Endodermal cell (in vitro differentiated cells): Measurements from ENCODE around the gene PHTF1. TPM values are rescaled to one million over a fixed set of nuclear protein-coding genes. Genes with fewer than 3 reads are reported as not detected.

Experiments used
- DNase-seq: peaks from one replicate; pipeline ENCODE4 v3.0.0-alpha.2; 2017
- H3K27ac ChIP-seq: 2 replicates; pipeline ENCODE4 v1.5.1; 2013; ENCODE audit warnings: mild to moderate bottlenecking, low read depth, low read length, moderate library complexity
- H3K27me3 ChIP-seq: 2 replicates; pipeline ENCODE4 v1.6.1; 2013; ENCODE audit warnings: mild to moderate bottlenecking, low read length, moderate library complexity; ENCODE audit not compliant: insufficient read depth, control insufficient read depth, poor library complexity, severe bottlenecking
- H3K36me3 ChIP-seq: 2 replicates; pipeline ENCODE4 v1.7.0; 2013; ENCODE audit warnings: mild to moderate bottlenecking, low read length, moderate library complexity; ENCODE audit not compliant: control insufficient read depth, insufficient read depth
- H3K4me1 ChIP-seq: one replicate; pipeline ENCODE4 v1.7.0; 2013; ENCODE audit warnings: low read length; ENCODE audit not compliant: control insufficient read depth, insufficient read depth
- H3K4me3 ChIP-seq: 2 replicates; pipeline ENCODE4 v1.5.1; 2013; ENCODE audit warnings: mild to moderate bottlenecking, low read length, moderate library complexity
- H3K9ac ChIP-seq: 2 replicates; pipeline ENCODE4 v1.6.1; 2013; ENCODE audit warnings: mild to moderate bottlenecking, low read length, moderate library complexity; ENCODE audit not compliant: poor library complexity, severe bottlenecking; ENCODE audit errors: extremely low read depth
- H3K9me3 ChIP-seq: 2 replicates; pipeline ENCODE4 v1.6.1; 2013; ENCODE audit warnings: mild to moderate bottlenecking, low read length, moderate library complexity; ENCODE audit not compliant: control insufficient read depth
- H3K27ac Mint-ChIP-seq: 2 replicates; pipeline ENCODE4 v1.8.0; 2020; ENCODE audit warnings: mixed read lengths
- H3K27me3 Mint-ChIP-seq: 2 replicates; pipeline ENCODE4 v1.8.0; 2021; ENCODE audit warnings: mild to moderate bottlenecking, mixed read lengths; ENCODE audit not compliant: insufficient read depth
- H3K36me3 Mint-ChIP-seq: 2 replicates; pipeline ENCODE4 v1.8.0; 2020; ENCODE audit warnings: low read depth, mixed read lengths
- H3K4me1 Mint-ChIP-seq: 2 replicates; pipeline ENCODE4 v1.8.0; 2020; ENCODE audit warnings: mixed read lengths
- H3K4me3 Mint-ChIP-seq: 2 replicates; pipeline ENCODE4 v1.8.0; 2020; ENCODE audit warnings: mild to moderate bottlenecking, moderate library complexity, mixed read lengths
- H3K9me3 Mint-ChIP-seq: 2 replicates; pipeline ENCODE4 v1.8.0; 2020; ENCODE audit warnings: mild to moderate bottlenecking, mixed read lengths
- WGBS, 2 experiments: methylation state at CpG; one replicate each; pipeline versions ENCODE4 v1.1.5 to v1.1.7; 2013; ENCODE audit warnings: missing lambda C conversion rate in 2 of 2, mixed read lengths in 1 of 2; ENCODE audit not compliant: insufficient coverage in 1 of 2, insufficient read length in 1 of 2; 5-methylcytosine and 5-hydroxymethylcytosine counted together
- total RNA-seq, 2 donors: library from RNA; stranded (reverse); fragmentation: NEBNext Ultra II Directional in 1 of 2; extraction: Animal tissue kit (Norgen Biotek cat#: 25700) in 1 of 2; gene quantifications; 2 replicates in 1 of 2; 3 replicates in 1 of 2; pipeline ENCODE4 v1.2.1, GENCODE V29; 2021
- TF ChIP-seq, protein P1 (sequence below): fragments of 200-600 bp; sonication (generic); conservative IDR thresholded peaks from 2 replicates; pipeline ENCODE4 v1.5.0; 2021; ENCODE audit warnings: antibody characterized with exemption, mild to moderate bottlenecking

PHTF1 gene
- total RNA-seq, 2 donors from 2014 or later, result 43.8 to 56.5 TPM

DNA sequence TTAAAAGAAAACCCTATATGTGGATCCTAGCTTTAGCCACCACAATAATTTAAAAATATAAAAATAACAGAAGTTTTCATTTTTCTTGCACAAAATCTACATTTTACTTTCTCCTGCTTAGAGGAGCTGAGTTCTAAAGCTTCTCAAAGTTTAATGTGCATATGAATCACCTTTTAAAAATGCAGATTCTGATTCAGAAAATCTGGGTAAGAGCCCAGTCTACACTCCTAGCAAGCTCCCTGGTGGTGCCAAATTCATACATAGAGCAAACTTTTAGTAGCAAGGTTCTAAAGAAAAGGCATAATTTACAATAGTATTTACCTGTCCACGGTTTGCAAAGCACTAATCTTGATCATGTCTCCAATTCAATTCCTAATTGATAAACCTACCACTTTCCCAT, 33.7 kb upstream of the PHTF1 start:
- 91 to 100% methylated on average over 1 of the region's 1 CpG for WGBS, 2 experiments
- TF ChIP-seq, protein P1, sequence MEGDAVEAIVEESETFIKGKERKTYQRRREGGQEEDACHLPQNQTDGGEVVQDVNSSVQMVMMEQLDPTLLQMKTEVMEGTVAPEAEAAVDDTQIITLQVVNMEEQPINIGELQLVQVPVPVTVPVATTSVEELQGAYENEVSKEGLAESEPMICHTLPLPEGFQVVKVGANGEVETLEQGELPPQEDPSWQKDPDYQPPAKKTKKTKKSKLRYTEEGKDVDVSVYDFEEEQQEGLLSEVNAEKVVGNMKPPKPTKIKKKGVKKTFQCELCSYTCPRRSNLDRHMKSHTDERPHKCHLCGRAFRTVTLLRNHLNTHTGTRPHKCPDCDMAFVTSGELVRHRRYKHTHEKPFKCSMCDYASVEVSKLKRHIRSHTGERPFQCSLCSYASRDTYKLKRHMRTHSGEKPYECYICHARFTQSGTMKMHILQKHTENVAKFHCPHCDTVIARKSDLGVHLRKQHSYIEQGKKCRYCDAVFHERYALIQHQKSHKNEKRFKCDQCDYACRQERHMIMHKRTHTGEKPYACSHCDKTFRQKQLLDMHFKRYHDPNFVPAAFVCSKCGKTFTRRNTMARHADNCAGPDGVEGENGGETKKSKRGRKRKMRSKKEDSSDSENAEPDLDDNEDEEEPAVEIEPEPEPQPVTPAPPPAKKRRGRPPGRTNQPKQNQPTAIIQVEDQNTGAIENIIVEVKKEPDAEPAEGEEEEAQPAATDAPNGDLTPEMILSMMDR, result no peak
- no peak overlapping the region for H3K27ac ChIP-seq
- no peak for DNase-seq
- H3K36me3 ChIP-seq, result peaks cover 42% of the 10 kb centered on the region
- no peak overlapping the region for H3K4me3 ChIP-seq
- H3K9ac ChIP-seq, result no peak overlapping the region
- H3K9me3 ChIP-seq, result no peaks in the 10 kb centered on the region
- H3K27ac Mint-ChIP-seq, result no peak overlapping the region
- no peaks in the 10 kb centered on the region for H3K4me1 ChIP-seq
- H3K27me3 Mint-ChIP-seq, result no peaks in the 10 kb centered on the region
- H3K27me3 ChIP-seq, result no peaks in the 10 kb centered on the region
- no peaks in the 10 kb centered on the region for H3K9me3 Mint-ChIP-seq
- peaks cover 18% of the 10 kb centered on the region for H3K4me1 Mint-ChIP-seq
- H3K36me3 Mint-ChIP-seq, result peaks cover 26% of the 10 kb centered on the region
- no peak overlapping the region for H3K4me3 Mint-ChIP-seq

DNA sequence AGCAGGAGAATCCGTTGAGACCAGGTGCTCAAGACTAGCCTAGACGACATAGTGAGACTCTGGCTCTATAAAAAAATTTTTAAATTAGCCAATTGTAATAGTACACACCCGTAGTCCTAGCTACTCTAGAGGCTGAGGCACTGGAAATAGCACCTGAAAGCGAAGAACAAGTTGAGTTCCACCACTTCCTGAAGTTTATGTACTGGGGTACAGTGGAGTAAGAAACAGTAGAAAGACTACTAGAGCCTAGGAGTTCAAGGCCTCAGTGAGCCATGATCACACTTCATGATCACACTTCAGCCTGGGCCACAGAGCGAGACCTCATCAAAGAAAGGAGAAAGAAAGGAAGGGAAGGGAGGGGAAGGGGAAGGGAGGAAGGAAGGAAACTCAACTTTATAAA, 33.2 kb upstream of the PHTF1 start:
- Mint-ChIP-seq H3K27me3 (no peaks in the 10 kb centered on the region), H3K27ac (no peak overlapping the region), H3K4me1 (peaks cover 18% of the 10 kb centered on the region), H3K9me3 (no peaks in the 10 kb centered on the region), H3K36me3 (peaks cover 21% of the 10 kb centered on the region), H3K4me3 (no peak overlapping the region)
- H3K4me3 ChIP-seq, result no peak overlapping the region
- TF ChIP-seq, protein P1, result no peak
- H3K9ac ChIP-seq, result no peak overlapping the region
- no peaks in the 10 kb centered on the region for H3K9me3 ChIP-seq
- peaks cover 37% of the 10 kb centered on the region for H3K36me3 ChIP-seq
- 92 to 100% methylated on average over 4 to 5 of the region's 5 CpGs for WGBS, 2 experiments
- H3K27ac ChIP-seq, result no peak overlapping the region
- no peak for DNase-seq
- no peaks in the 10 kb centered on the region for H3K4me1 ChIP-seq
- no peaks in the 10 kb centered on the region for H3K27me3 ChIP-seq

DNA sequence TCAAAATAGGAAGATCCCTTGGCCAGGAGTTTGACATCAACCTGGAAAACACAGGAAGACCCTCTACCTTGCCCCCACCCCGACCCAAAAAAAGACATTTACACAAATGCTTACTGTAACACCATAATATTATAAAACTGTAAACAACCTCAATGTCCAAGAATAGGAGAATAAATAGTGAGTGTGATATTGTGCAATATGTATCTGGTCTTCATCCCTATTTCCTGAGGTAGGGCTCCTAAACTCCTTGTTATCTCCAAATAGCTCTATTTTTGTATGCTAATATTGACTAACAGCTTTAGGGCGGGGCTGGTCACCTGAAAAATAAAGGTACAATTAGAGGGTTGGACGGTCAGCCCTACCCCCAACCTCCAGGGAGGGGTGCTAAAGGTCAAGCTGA, 29.5 kb upstream of the PHTF1 start:
- Mint-ChIP-seq H3K36me3 (peaks cover 12% of the 10 kb centered on the region), H3K4me3 (no peak overlapping the region), H3K27me3 (no peaks in the 10 kb centered on the region), H3K4me1 (peaks cover 19% of the 10 kb centered on the region), H3K9me3 (no peaks in the 10 kb centered on the region), H3K27ac (no peak overlapping the region)
- Histone ChIP-seq H3K27ac (no peak overlapping the region), H3K4me3 (no peak overlapping the region), H3K9me3 (no peaks in the 10 kb centered on the region), H3K27me3 (no peaks in the 10 kb centered on the region), H3K9ac (no peak overlapping the region), H3K36me3 (peaks cover 16% of the 10 kb centered on the region), H3K4me1 (no peaks in the 10 kb centered on the region)
- WGBS, 2 experiments, result 86% methylated on average over 3 of the region's 3 CpGs; no CpG with 5 or more reads in 1 of the 2 experiments
- DNase-seq, result no peak
- TF ChIP-seq, protein P1, result no peak
